GM19324 (cell line): ENCODE measurements around the gene WDR7.
"Not testable (repeated sequence)": the region's sequence is repeated elsewhere in the genome, so short reads cannot be mapped to it uniquely, and the experiment has no call there.

Experiments used
- ATAC-seq: cut with Tn5 transposase; IDR thresholded peaks from one replicate; pipeline ENCODE4 v1.9.1; 2021; ENCODE audit warnings: mild to moderate bottlenecking, moderate library complexity; ENCODE audit not compliant: unreplicated experiment, low FRiP score

WDR7 gene

DNA sequence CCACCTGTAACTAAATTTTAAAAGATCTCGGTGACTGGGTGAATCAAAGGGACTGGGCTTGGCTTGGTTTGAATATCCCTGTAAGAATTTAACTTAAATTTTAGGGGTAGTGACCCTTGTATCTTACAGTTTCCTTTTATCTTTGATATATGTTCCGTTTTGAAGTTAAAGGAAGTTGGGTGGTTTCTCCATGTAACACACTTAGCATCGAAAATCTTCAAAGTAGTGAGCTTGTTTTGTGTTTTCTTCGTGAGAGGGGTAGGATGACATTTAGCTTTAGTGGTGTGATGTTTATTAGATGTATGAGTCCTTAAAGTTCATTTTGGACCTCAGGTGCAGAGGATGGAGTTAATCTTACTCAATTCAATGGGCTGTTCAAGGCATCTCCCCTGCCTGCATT, 1.6 kb downstream of the WDR7 start:
- no peak for ATAC-seq

DNA sequence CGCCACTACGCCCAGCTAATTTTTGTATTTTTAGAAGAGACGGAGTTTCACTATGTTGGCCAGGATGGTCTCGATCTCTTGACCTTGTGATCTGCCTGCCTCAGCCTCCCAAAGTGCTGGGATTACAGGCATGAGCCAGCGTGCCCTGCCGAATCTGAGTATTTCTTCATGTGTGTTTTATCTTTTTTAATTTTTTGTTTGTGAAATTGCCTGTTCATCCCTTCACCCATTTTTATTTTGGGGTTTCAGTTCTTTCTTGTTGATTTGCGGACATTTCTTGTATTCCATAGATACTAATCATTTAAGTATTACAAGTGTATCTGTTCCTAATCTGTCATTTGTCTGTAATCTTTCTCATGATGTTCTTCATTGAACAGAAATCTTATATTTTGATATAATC, 3.1 kb downstream of the WDR7 start:
- ATAC-seq: not testable (repeated sequence)

DNA sequence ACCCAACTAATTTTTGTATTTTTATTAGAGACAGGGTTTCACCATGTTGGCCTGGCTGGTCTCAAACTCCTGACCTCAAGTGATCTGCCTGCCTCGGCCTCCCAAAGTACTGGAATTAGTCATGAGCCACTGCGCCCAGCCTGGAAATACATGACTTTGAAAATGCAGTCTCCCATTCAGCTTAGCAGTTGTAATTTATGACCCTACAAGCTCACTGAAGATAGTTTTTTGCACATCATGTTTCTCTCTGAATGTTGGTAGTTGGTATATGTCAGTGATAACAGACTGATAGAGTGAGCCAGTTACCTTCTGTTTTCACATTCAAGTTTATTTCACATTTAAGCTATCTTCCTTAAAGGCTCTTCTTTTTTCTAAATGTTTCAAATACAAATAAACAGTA, 7.1 kb downstream of the WDR7 start:
- ATAC-seq: no peak

DNA sequence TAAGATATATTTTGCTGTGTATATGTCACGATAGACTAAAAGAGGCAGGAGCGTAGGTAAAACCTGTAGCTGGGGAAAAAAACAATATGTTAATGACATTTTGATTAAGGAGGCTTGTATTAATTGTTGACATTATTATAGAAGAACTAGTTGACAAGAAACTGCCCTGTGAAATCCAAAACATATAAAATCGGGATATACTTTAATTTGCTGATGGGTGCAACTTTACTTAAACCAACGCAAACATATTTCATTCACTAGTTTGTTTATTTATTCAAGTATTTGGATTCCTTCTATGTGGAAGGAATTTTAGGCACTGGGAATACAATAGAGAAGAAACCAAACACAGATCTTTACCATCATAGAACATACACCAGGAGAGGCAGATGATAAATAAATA, 8.0 kb downstream of the WDR7 start:
- ATAC-seq: no peak

DNA sequence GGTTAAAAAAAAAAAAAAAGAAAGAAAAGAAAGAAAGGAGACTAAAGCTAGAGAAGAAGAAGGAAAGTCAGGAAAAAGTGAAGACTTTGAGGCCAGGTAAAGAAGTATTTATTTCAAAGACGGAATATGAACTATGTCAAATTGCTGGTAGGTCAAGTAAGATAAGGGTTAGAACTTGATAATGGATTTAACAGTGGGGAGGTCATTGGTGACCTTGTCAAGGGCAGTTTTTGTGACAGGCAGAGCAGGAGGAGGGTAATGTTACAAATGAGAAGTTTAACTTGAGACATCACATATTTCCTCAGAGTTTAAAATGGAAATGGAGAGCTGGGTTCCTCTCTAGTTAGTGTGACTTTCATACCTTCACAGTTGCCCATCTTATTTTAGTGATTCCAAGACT, 9.5 kb downstream of the WDR7 start:
- ATAC-seq: no peak

- no peak for ATAC-seq
Observed at GRCh38 chr18:56661360-56662062, 10.4 kb downstream of the WDR7 start.

GRCh38 chr18:56662063-56662408, 10.9 kb downstream of the WDR7 start:
- ATAC-seq: no peak

DNA sequence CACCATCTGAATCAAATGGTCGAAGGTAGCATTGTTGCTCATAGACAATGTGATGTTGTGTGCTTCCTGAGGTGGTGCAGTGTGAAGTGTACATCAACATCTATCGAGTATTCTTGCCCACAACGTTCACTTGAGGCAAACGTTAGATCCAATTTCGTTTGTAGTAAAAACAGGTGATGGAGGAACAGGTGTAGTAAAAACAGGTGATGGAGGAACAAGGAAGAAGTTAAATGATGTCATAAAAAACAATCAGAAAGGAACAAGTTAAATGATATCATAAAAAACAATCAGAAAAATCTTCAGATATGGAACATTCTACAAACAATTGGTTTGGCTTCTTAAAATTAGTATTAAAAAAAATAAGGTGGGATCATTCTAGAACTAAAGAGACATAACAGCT, 11.3 kb downstream of the WDR7 start:
- no peak for ATAC-seq

DNA sequence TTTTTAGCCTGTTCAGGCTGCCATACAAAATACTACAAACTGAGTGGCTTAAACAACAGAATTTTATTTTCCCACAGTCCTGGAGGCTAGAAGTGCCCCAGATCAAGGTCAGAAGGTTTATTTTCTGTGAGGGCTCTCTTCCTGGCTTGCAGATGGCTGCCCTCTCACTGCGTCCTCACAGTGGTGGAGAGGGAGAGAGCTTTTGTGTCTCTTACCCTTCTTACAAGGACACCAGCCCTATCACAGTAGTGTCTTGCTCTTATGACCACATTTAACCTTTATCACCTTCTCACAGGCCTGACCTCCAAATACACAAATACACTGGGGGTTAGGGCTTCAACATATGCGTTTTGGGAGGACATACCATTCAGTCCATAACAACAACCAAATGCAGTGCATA, 11.7 kb downstream of the WDR7 start:
- ATAC-seq: no peak

GRCh38 chr18:56672391-56672790, 21.2 kb downstream of the WDR7 start:
- no peak for ATAC-seq

DNA sequence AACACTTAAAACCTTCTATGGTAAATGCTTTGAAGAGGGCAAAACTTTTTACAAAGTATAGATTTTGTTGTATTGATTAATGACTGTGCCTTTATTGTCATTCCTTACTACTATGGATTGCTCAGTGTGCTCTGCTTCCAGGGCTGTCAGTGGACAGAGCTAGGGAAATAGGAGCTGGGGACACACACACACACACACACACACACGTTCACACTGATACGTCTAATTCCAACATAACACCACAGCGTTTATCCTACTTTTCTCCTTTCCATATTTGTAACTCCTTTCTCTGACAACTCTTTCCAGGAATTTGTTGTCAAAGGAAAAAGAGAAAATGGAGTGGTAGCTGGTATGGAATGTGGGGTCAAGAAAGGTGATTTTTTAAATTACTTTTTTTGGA, 21.8 kb downstream of the WDR7 start:
- ATAC-seq: no peak

GRCh38 chr18:56676639-56677038, 25.5 kb downstream of the WDR7 start:
- ATAC-seq: no peak

DNA sequence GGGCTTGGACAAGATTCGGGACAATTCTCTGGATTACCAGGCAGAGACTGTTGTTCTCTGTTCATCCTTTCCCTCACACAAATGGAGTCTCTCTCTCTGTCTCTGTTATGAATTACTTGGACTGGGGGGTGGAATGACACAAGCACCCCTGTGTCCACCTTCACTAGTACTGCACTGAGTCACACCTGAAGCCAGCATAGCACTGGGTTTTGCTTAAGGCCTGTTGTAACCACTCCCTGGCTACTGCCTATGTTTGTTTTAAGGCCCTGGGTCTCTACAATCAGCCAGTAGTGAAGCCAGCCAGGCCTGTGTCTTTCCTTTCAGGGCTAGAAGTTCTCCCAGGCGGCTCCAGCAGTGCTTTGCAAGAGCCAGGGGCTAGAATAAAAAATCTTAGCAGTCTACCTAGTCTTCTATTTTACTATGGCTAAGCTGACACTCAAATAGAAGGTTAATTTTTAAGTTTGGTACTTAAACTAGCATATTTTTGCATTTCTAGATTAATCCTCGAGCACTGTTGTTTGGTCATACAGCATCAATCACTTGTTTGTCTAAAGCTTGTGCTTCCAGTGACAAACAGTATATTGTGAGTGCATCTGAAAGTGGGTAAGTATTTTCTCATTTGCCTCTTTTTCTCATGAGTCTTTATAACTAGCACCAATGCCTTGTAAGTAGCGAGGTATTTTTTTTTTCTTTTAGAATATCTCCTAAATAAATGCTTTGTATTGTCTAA, 27.8 kb downstream of the WDR7 start:
- no peak for ATAC-seq

GRCh38 chr18:56684277-56684676, 33.1 kb downstream of the WDR7 start:
- ATAC-seq: no peak

DNA sequence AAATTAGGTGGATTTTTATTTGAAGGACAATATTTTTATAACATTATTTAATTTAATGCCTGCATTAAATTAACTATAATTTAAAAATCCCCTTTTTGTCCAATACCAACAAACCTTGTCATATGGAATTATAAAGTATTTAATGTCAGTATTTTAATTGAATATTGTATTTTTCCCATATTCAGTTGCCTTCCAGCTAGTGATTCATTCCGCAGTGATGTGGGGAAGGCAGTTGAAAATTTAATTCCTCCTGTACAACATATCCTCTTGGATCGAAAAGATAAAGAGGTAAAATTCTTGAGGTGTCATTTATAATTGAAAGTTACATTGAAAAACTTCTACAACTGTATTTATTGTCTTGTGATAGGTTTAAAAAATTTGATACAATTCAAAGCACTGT, 40.4 kb downstream of the WDR7 start:
- no peak for ATAC-seq

DNA sequence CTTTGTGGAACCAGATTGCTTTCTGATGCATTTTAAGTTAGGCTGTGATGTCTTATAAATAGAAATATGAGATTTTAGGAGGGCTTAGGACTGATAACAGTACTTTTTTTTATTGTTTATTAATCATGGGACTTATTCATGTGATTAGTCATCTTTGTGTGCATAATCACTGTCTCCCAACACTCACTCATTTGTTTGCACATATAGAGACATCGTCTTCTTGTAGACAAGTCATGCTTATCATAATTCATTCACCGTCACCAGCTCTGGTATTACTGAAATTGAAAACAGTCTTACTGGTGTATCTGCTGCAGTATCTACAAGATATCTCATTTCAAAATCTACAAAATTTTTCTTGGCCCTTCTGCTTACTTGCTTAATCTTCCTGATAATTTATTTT, 45.8 kb downstream of the WDR7 start:
- ATAC-seq: no peak

GRCh38 chr18:56702946-56703345, 51.8 kb downstream of the WDR7 start:
- no peak for ATAC-seq

- peak; percentile 57 for ATAC-seq
Observed at GRCh38 chr18:56709463-56709862, 58.3 kb downstream of the WDR7 start.

DNA sequence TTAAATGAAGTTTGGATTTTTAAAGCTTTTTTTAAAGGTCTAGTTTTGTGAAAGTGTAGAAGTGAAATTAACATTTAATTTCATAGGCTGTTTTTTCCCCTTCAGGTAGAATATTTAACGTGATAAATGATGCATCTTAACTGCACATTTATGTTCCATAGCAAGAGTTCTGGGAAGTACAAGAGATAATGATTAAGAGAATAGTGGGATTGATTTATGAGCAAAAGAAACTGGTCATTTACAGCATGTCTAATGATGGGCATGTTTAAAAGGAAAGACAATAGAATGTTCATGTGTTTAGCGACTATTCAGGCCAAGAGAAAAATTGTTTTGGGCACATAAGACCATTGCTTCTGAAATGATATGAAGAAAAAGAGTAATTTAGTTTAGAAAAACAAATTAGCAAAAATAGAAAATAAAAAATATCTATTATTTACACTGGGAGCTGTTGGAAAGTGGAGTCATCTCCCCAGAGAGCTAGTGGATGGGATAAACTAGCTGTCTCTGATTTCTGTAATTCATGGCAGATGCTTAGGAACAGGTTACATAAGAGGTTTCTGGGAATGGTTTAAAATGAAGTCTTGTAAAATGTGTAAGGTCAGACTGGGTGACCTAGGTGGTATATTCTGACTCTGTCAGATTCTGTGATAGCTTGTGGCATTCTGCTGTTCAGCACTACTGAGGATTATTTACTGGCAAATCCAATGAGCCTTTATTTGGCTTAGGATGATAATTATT, 60.7 kb downstream of the WDR7 start:
- ATAC-seq: no peak

- ATAC-seq: no peak
Observed at GRCh38 chr18:56712761-56713160, 61.6 kb downstream of the WDR7 start.

DNA sequence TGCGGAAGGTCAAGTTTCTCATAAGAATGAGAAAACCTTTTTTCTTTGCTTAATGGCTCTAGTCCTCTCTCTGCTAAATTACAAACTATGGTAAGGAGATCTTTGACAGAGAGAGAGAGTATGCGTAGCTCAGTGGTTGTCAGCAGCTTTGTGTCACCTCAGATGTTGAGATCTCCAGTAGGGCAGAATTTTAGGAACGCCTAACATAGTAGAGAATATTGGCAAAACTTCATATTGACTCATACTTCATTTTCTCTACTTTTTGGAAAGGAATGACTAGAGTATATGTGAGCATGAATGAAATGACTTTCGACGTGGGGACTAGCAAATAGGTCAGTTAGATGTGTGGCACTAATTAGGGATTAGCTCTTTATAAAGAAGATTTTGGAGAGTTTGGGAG, 64.0 kb downstream of the WDR7 start:
- no peak for ATAC-seq

GRCh38 chr18:56716692-56717146, 65.6 kb downstream of the WDR7 start:
- ATAC-seq: no peak
